ENCODE measurements around the gene MPPED1. TPM values are rescaled to one million over a fixed set of nuclear protein-coding genes. Genes with fewer than 3 reads are reported as not detected.

The MPPED1 gene
- total RNA-seq, 2 experiments from 2014 or later: not detected

GRCh38 chr22:43402128-43402527 is 9.7 kb upstream of the MPPED1 start:
- ATAC-seq: no peak
- Mint-ChIP-seq H3K4me3 (no peak overlapping the region), H3K36me3 (ENCODE audit: low read depth) (no peaks in the 10 kb centered on the region), H3K9me3 (ENCODE audit: insufficient read depth) (no peaks in the 10 kb centered on the region), H3K4me1 (ENCODE audit: low read depth) (no peaks in the 10 kb centered on the region), H3K27ac (no peak overlapping the region), H3K27me3 (ENCODE audit: low read depth) (peaks cover 2% of the 10 kb centered on the region)
- DNase-seq: no peak
- POLR2A ChIA-PET: no interaction called here
- CTCF ChIA-PET: no interaction called here

DNA sequence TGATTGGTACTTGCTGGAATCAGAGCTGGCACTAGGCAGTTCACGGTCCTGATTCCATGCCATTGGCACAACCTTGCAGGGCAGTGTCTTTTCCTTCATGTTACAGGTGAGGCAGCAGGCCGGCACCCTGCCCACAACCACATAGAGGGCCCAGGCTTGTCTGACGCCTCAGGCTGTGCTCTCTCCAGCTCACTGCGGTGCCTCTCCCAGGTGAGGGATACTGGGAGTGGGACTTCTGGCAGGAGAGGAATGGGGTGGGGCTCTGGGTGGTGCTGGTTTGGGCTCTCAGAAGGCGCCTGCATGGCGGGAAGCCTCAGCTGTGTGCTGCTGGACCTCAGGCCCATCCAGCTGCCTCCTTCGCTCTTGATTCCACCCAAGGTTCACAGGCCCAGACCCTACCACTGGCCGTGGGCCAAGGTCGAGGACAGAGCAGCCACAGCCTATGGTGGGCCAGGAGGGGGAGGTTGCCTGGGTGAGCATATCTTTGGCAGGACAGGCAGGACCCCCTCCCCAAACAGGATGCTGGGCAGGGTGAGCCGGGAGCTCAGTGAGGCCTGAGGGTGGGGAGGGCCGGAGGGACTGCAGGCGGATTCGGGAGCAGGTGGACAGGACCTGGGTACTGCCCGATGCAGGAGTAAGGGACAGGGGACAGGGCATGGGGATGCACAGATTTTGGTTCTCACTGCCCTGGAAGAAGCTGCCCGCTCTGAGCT is 7.0 kb upstream of the MPPED1 start:
- DNase-seq (no peak), ATAC-seq (no peak)
- Mint-ChIP-seq H3K27me3 (ENCODE audit: low read depth) (peaks cover 5% of the 10 kb centered on the region), H3K36me3 (ENCODE audit: low read depth) (no peaks in the 10 kb centered on the region), H3K9me3 (ENCODE audit: insufficient read depth) (no peaks in the 10 kb centered on the region), H3K4me3 (no peak overlapping the region), H3K27ac (no peak overlapping the region), H3K4me1 (ENCODE audit: low read depth) (no peaks in the 10 kb centered on the region)
- ChIA-PET POLR2A (no interaction called here), CTCF (interaction anchor here (0.6 kb wide), 1 partner anchor 1698 kb away, joined by 3 read pairs; no protein-coding TSS in a partner anchor)

- ATAC-seq: no peak
- no peaks in the 10 kb centered on the region for H3K4me1 Mint-ChIP-seq (ENCODE audit: low read depth)
Observed at GRCh38 chr22:43406186-43406790, 5.5 kb upstream of the MPPED1 start.

DNA sequence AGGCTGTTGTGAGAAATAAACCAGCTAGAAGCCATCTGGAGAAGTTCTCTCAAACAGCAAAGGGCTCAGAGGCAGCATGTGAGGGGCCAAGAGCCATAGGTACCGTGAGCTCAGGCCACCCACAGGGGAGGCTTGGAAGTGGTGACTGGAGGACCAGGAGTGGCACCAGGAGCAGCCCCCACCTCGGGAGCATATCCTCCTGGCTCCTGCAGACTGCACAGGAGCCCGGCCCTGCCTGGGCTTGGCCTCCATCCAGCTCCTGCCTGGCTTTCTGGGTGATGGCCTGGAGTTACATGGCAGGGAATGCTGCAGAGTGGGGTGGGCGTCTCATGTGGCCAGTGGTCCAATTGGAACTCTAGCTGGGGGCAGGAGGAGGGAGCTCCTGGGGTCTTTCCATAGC is 4.2 kb upstream of the MPPED1 start:
- ATAC-seq (no peak), DNase-seq (no peak)
- Mint-ChIP-seq H3K9me3 (ENCODE audit: insufficient read depth) (no peaks in the 10 kb centered on the region), H3K27me3 (ENCODE audit: low read depth) (peaks cover 21% of the 10 kb centered on the region), H3K36me3 (ENCODE audit: low read depth) (no peaks in the 10 kb centered on the region), H3K4me1 (ENCODE audit: low read depth) (no peaks in the 10 kb centered on the region), H3K4me3 (no peak overlapping the region), H3K27ac (no peak overlapping the region)
- ChIA-PET POLR2A (no interaction called here), CTCF (no interaction called here)

More at GRCh38 chr22:43406186-43406790, 5.5 kb upstream of the MPPED1 start:
- no peaks in the 10 kb centered on the region for H3K36me3 Mint-ChIP-seq (ENCODE audit: low read depth)
- CTCF ChIA-PET: no interaction called here
- DNase-seq: no peak
- H3K27me3 Mint-ChIP-seq (ENCODE audit: low read depth): peaks cover 17% of the 10 kb centered on the region
- no peak overlapping the region for H3K4me3 Mint-ChIP-seq
- H3K27ac Mint-ChIP-seq: no peak overlapping the region
- POLR2A ChIA-PET: no interaction called here
- no peaks in the 10 kb centered on the region for H3K9me3 Mint-ChIP-seq (ENCODE audit: insufficient read depth)

- CTCF ChIA-PET: no interaction called here
- Mint-ChIP-seq H3K27me3 (ENCODE audit: low read depth) (peaks cover 25% of the 10 kb centered on the region), H3K4me1 (ENCODE audit: low read depth) (no peaks in the 10 kb centered on the region), H3K36me3 (ENCODE audit: low read depth) (no peaks in the 10 kb centered on the region), H3K4me3 (no peak overlapping the region), H3K27ac (no peak overlapping the region), H3K9me3 (ENCODE audit: insufficient read depth) (no peaks in the 10 kb centered on the region)
- ATAC-seq (no peak), DNase-seq (no peak)
- POLR2A ChIA-PET: no interaction called here
Observed at GRCh38 chr22:43408009-43408408, 3.8 kb upstream of the MPPED1 start.

GRCh38 chr22:43409046-43409445 is 2.8 kb upstream of the MPPED1 start:
- CTCF ChIA-PET: no interaction called here
- no peak for DNase-seq
- no peaks in the 10 kb centered on the region for H3K4me1 Mint-ChIP-seq (ENCODE audit: low read depth)
- no peak for ATAC-seq
- no peaks in the 10 kb centered on the region for H3K9me3 Mint-ChIP-seq (ENCODE audit: insufficient read depth)
- H3K27me3 Mint-ChIP-seq (ENCODE audit: low read depth): peaks cover 34% of the 10 kb centered on the region
- H3K4me3 Mint-ChIP-seq: no peak overlapping the region
- POLR2A ChIA-PET: no interaction called here
- H3K27ac Mint-ChIP-seq: no peak overlapping the region
- no peaks in the 10 kb centered on the region for H3K36me3 Mint-ChIP-seq (ENCODE audit: low read depth)

- H3K4me1 Mint-ChIP-seq (ENCODE audit: low read depth): no peaks in the 10 kb centered on the region
- DNase-seq (no peak), ATAC-seq (no peak)
- ChIA-PET POLR2A (no interaction called here), CTCF (no interaction called here)
- no peak overlapping the region for H3K4me3 Mint-ChIP-seq
- no peak overlapping the region for H3K27ac Mint-ChIP-seq
- H3K9me3 Mint-ChIP-seq (ENCODE audit: insufficient read depth): no peaks in the 10 kb centered on the region
- H3K36me3 Mint-ChIP-seq (ENCODE audit: low read depth): no peaks in the 10 kb centered on the region
- H3K27me3 Mint-ChIP-seq (ENCODE audit: low read depth): peaks cover 41% of the 10 kb centered on the region
Observed at GRCh38 chr22:43409800-43410199, 2.0 kb upstream of the MPPED1 start.

DNA sequence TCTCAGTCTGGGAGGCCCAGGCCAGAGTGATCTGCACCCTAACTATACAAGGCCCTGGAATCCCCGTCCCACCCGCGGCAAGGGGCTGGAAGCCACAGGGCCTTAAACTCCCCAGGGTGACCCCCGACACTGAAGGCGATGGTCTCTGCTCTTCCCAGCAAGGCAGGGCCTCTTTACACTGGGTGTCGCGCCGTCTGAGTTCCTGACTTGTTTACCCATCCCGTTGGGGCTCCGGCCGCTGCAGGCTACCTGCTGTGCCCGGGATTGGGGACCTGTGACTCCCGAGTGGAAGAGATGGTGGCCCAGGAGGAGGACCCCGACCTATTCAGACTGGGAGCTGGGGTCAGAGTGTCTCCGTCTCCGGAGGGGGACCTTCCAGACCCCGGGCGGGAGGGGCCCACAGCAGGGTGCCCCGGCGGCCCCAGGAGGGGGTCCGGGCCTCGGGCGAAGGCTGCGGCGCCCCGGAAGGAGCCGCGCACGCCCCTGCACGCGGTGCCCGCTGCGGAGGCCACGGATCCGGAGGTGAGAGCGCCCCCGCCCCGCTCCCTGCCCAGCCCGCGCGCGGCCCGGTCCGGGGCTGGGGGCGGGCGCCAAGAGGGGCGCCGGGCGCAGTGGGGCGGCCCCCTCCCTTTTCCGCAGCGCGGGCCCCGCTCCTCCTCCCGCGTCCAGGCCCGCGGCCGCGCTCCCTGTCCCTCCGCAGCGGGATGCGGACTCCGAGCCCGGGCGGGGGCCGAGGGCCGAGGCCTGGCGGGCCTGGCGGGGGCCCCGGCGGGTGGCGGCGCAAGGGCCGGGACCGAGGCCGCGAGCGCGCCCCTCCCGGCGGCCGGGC is 560 bp upstream of the MPPED1 start:
- ChIA-PET POLR2A (no interaction called here), CTCF (no interaction called here)
- H3K27me3 Mint-ChIP-seq (ENCODE audit: low read depth): peaks cover 50% of the 10 kb centered on the region
- DNase-seq (no peak), ATAC-seq (no peak)
- H3K9me3 Mint-ChIP-seq (ENCODE audit: insufficient read depth): no peaks in the 10 kb centered on the region
- H3K27ac Mint-ChIP-seq: no peak overlapping the region
- no peak overlapping the region for H3K4me3 Mint-ChIP-seq
- H3K36me3 Mint-ChIP-seq (ENCODE audit: low read depth): no peaks in the 10 kb centered on the region
- H3K4me1 Mint-ChIP-seq (ENCODE audit: low read depth): no peaks in the 10 kb centered on the region

DNA sequence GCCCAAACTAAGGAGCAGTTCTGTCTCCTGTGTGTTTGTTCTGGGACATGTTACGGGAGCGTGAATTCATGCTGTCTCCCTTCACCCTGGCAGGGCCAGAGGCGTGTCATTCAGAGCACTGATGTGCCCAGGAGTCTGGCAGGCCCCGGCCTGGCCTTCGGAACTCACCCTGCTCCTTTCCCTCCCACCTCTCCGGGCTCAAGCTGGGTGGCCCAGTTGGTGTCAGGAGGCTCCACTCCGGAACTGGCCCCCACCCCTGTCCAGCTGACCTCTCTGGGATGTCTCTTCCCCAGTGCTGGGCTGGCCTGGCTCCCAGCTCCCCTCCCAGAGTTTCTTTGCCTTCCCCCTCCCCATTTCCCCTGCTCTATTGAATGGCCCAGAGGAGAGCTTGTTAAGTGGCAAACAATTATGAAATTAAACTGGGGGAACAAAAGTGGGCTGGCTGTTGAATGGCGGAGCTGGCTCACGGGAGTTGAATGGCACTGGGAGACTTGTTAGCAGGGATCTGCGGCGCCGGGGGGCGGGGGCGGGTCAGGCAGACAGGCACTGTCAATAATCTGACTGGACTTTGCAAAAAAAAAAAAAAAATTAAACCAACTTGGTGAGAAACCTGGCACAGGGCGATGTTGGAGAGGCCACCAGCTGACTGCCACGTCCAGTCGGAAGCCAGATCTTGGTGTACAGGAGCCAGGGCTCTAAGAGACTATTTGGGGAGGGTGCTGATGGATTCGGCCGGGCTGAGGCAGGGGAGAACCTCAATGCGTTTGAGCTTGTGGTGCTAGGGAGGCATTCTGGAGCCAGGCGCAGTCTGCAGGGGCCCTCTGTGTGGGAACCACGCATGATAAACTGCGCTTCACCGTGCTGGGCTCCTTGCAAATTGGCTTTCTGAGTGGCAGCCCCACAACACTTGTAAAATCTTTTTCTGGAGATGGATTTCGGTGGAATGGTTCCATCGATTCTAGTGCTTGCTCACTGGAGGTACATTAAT is 1.3 kb downstream of the MPPED1 start:
- ATAC-seq (no peak), DNase-seq (no peak)
- Mint-ChIP-seq H3K4me3 (no peak overlapping the region), H3K9me3 (ENCODE audit: insufficient read depth) (no peaks in the 10 kb centered on the region), H3K27me3 (ENCODE audit: low read depth) (peaks cover 58% of the 10 kb centered on the region), H3K4me1 (ENCODE audit: low read depth) (no peaks in the 10 kb centered on the region), H3K27ac (no peak overlapping the region), H3K36me3 (ENCODE audit: low read depth) (no peaks in the 10 kb centered on the region)
- ChIA-PET POLR2A (no interaction called here), CTCF (no interaction called here)

- Mint-ChIP-seq H3K4me1 (ENCODE audit: low read depth) (no peaks in the 10 kb centered on the region), H3K27ac (no peak overlapping the region), H3K27me3 (ENCODE audit: low read depth) (peaks cover 58% of the 10 kb centered on the region), H3K4me3 (no peak overlapping the region), H3K9me3 (ENCODE audit: insufficient read depth) (no peaks in the 10 kb centered on the region), H3K36me3 (ENCODE audit: low read depth) (no peaks in the 10 kb centered on the region)
- ATAC-seq: no peak
- DNase-seq: no peak
- CTCF ChIA-PET: no interaction called here
- POLR2A ChIA-PET: no interaction called here
Observed at GRCh38 chr22:43413826-43414225, 2.0 kb downstream of the MPPED1 start.

- Mint-ChIP-seq H3K9me3 (ENCODE audit: insufficient read depth) (no peaks in the 10 kb centered on the region), H3K36me3 (ENCODE audit: low read depth) (no peaks in the 10 kb centered on the region), H3K27me3 (ENCODE audit: low read depth) (peaks cover 46% of the 10 kb centered on the region), H3K27ac (no peak overlapping the region), H3K4me1 (ENCODE audit: low read depth) (no peaks in the 10 kb centered on the region), H3K4me3 (no peak overlapping the region)
- ATAC-seq: no peak
- ChIA-PET CTCF (no interaction called here), POLR2A (no interaction called here)
- DNase-seq: no peak
Observed at GRCh38 chr22:43415681-43416080, 3.9 kb downstream of the MPPED1 start.
